ENCODE measurements around the gene LGI4.
"Not testable (repeated sequence)": the region's sequence is repeated elsewhere in the genome, so short reads cannot be mapped to it uniquely, and the experiment has no call there.

The LGI4 gene

GRCh38 chr19:35105411-35106290 is 29.2 kb downstream of the LGI4 start:
- DNase-seq, result no peak

DNA sequence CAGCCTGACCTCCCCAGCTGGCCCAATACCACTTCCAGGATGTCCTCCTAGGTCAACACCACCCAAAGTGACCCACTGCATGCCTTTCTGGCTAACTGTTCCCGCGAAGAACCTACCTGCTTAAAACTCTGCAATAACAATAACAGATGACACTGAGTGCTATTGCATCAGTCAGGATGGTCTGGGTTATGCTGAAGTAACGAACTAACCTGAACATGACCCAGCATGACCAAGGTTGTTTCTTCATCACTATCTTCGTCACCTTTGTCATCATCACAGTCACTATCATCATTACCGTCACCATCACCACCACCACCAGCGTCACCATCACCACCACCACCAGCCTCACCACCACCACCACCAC is 29.8 kb downstream of the LGI4 start:
- no peak for DNase-seq

DNA sequence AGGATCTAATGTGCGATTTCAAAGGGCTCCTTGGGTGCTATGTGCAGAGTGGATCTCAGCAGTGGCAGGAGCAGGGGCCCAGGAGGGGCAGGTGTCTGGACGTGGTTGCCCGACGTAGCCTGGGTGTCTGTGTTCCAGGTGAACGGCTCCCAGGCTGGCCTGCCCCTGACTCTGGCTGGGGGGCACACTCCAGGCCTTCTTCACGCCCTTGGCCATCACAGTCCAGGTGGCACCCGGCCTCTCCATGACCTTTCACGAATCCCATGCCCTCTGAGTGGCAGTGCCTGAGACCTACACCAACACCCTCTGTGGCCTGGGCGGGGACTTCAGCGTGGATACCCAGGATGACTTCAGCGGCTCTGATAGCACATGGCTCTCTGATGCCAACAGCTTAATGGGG is 30.5 kb downstream of the LGI4 start:
- DNase-seq, result no peak

DNA sequence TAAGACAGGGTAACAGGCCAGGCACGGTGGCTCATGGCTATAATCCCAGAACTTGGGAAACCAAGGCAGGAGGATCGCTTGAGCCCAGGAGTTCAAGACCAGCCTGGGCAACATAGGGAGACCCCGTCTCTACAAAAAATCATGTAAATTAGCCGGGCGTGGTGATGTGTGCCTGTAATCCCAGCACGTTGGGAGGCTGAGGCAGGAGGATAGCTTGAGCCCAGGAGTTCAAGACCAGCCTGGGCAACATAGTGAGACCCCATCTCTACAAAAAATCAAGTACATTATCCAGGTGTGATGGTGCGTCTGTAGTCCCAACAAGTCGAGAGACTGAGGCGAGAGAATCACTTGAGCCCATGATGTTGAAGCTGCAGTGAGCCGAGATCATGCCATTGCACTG is 31.2 kb downstream of the LGI4 start:
- not testable (repeated sequence) for DNase-seq

- not testable (repeated sequence) for DNase-seq
Measured at GRCh38 chr19:35101949-35102348, 32.9 kb downstream of the LGI4 start.

DNA sequence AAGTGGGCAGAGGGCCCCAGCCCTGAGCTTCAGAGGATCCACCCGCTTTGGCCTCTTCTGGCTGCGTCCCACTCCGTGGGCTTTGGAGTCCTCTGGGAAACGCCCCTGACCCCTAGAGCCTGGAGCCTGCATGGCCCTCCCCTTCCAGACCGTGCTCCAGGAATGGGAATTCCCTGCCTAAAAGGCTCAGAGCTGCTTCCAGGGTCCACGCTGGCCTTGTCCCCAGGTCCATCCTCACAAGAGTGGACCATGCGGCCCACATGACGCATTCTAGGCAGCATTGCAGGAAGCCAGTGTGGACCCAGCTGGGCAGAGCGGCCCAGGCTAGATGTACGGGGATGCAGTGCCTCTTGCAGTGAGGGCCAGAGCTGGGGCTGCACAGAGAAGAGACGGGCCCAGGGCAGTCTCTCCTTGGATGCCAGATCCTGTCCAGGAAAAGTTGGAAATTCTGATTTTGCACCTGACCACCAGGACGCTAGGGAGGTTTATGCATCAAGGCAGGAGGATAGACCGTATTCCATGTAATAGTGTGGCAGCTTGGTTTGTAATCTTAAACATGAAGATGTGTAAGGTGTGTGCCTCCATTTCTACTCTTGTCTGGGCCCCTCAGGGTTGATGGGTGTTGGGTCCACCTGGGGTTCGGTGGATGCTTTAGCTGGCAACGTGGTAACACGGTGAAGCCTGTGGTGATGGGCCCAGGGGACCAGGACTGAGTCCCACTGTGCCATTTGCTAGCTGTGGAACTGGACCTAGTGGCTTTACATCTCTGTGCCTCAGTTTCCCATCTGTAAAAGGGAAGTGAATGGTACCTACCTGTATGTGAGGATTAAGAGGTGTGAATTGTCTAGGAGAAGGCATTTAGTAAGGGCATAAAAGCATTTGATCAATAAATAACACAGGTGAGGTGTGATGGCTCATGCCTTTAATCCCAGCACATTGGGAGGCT is 34.0 kb downstream of the LGI4 start:
- no peak for DNase-seq

DNA sequence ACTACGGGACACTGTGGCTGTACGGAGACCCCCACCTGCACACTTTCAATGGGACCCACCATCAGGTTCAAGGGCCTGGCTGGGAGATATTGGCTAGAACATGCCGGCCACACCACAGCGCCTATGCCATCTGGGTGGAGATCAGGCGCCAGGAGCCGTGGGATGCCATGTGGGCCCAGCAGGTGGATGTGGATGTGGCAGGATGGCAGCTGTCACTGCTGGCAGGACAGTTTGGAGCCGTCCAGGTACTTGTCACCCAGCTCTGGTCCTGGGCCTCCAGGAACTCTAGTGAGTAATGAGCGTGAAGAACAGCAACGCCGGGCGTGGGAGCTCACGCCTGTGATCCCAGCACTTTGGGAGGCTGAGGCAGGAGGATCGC is 35.0 kb downstream of the LGI4 start:
- no peak for DNase-seq

- DNase-seq, result no peak
Measured at GRCh38 chr19:35099155-35099896, 35.5 kb downstream of the LGI4 start.

GRCh38 chr19:35098413-35099049 is 36.3 kb downstream of the LGI4 start:
- no peak for DNase-seq

DNA sequence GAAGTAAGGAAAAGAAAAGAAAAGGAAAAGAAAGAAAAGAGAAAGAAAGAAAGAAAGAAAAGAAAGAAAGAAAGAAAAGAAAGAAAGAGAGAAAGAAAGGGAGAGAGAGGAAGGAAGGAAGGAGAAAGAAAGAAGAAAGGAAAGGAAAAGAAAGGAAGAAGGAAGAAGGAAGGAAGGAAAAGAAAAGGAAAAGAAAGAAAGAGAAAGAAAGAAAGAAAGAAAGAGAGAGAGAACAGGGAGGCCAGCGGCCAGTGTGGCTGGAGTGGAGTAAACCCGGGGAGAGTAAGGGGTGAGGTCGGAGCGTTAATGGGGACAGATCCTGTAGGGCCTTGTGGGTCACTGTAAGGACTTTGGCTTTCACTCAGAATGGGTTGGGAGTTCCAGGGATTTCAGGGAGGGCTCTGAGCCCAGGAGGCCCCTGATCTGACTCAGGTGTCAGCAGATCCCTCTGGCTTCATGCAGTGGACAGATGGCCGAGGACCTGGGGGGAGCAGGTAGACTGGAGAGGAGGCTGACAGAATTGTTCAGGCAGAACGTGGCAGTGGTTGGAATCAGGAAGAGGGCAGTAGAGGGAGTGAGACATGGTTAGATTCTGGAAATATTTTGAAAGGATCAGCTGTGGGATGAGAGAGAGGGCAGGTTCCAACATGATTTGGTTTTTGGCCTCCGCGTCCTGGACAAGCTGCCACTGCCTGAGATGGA is 39.0 kb downstream of the LGI4 start:
- DNase-seq, result no peak

DNA sequence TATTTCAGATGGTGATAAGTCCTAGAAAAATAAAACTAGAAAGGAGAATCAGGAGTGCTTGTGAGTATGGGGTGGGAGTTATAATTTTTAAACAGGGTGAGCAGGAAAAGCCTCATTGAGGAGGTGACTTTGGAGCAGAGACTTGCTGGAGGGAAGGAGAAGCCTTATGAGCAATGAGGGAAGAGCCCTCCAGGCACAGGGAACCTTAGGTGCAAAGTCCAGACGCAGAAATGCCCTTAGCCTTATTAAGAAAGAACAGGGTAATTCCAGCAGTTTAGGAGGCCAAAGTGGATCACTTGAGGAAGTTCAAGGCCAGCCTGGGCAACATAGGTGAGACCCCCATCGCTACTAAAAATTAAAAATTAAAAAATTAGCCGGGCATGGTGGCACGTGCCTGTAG is 40.2 kb downstream of the LGI4 start:
- DNase-seq, result no peak

DNA sequence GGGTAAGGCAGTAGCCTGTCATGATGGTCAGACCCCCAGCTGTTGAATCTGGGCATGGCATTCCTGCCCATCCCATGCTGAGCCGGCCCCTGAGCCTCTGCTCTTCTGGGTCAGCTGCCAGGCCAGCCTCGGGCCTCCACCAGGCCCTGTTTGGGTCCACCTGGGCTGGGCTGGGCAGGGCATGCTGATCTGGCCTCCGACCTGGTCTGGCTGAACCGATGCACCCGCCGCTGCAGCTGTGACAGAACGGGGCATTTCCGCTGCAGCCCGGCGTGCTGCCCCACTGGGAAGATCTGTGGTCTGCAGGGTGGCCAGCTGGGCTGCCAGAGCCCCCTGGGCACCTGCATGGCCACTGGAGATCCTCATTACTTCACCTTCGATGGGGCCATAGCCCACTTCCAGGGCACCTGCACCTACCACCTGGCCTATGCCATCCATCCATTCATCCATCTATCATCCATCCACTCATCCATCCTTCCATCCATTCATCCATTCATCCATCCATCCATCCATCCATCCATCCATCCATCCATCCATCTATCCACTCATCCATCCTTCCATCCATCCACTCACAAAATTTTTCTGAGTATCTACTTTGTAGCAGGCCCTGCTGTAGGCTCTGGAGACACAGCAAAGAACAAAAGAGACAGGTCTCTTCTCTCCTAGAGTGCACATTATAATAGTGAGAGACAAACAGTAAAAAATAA is 40.8 kb downstream of the LGI4 start:
- DNase-seq, result no peak

- no peak for DNase-seq
Measured at GRCh38 chr19:35093430-35093829, 41.4 kb downstream of the LGI4 start.

DNA sequence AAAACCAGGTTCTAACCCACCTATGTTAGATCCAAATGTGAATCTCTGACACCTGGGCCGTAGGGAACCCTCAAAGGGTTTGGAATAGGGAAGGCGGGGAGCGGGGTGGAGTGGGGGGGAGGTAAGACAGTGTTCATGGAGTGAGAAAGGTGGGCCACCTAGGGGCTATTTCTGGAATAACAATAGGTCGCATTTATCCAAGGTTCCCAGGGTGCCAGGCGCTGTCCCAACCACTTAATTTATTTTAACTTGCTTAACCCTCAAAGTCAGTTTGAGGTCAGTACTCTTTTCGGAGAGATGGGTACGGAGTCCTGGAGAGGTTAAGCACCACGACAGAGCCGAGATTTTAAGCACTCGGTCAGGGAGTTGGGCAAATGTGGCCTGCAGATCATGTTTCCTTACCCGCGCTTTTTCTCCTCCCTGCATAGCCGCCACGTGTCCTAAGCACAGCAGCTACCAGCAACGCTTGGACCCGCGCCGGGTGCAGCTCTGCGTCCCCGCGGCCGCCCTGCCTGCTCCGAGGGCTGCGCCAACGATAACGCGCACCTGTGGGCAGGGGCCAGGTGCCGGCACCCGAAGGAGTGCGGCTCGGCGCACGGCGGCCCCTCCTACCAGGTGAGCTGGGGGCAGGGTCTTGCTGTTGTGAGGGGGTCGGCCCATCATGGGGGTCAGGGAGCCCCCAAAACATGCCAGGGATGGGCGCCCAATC is 44.2 kb downstream of the LGI4 start:
- DNase-seq, result peak; percentile 32

GRCh38 chr19:35090160-35090505 is 44.7 kb downstream of the LGI4 start:
- DNase-seq, result no peak

DNA sequence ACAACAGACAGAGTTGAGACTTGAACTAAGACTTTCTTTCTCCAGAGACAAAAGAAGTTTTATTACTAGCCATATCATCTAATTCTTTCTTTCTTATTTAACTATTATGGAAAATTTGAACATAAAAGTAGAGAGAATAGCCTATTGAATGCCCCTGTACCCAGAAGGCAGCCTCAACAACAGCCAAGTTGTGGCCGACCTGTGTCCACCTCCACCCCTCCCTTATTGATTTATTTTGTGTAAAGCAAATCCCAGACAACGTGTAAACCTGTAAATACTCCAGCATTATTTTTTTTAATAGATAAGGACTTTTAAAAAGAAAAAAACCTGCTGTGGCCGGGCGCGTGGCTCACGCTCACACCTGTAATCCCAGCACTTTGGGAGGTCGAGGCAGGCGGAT is 45.3 kb downstream of the LGI4 start:
- no peak for DNase-seq

GRCh38 chr19:35088131-35088913 is 46.5 kb downstream of the LGI4 start:
- no peak for DNase-seq

GRCh38 chr19:35087393-35087792 is 47.5 kb downstream of the LGI4 start:
- no peak for DNase-seq

GRCh38 chr19:35086455-35086854 is 48.4 kb downstream of the LGI4 start:
- DNase-seq, result no peak

- no peak for DNase-seq
Measured at GRCh38 chr19:35085947-35086346, 48.9 kb downstream of the LGI4 start.

Measured in CD4-positive, alpha-beta T cell treated with Interleukin-4 for 4 hours (primary cell).